ENCODE measurements around the gene GIPC2. TPM values are rescaled to one million over a fixed set of nuclear protein-coding genes. Genes with fewer than 3 reads are reported as not detected.

Gene GIPC2
- total and polyA plus RNA-seq, 9 of the 15 experiments (the other 6 are each of a cell fraction or from before 2014, with no cell fraction given), result 0.01 to 0.05 (median 0.04) TPM; not detected in 3

GRCh38 chr1:78147031-78147430 is 101.3 kb downstream of the GIPC2 start:
- CTCF ChIA-PET (ENCODE audit: low intra/inter-chr PET ratio), result interaction anchor here (0.6 kb wide), 1 partner anchor 259 kb away, joined by 5 read pairs; no protein-coding TSS in a partner anchor
- H3K36me3 ChIP-seq (ENCODE audit: control insufficient read depth, insufficient read depth, low read length), result no peaks in the 10 kb centered on the region
- BruUV-seq (replicated peaks), result no TSS peak
- H3K9me3 ChIP-seq (replicated peaks; ENCODE audit: control insufficient read depth, insufficient read depth, low read depth, low read length), result no peaks in the 10 kb centered on the region
- no peaks in the 10 kb centered on the region for H3K27me3 ChIP-seq (ENCODE audit: control insufficient read depth in 2 of 2, insufficient read depth in 2 of 2, low read length in 2 of 2)
- TF ChIP-seq PHF20 (IDR thresholded peaks at IDR 0.05; ENCODE audit: partially characterized antibody) (no peak), HDGF (IDR thresholded peaks at IDR 0.05) (no peak), ZNF133 (CRISPR knock-in tag; IDR thresholded peaks at IDR 0.05) (no peak), CBX8 (IDR thresholded peaks at IDR 0.05; ENCODE audit: borderline replicate concordance, extremely low read depth, low read depth, low read length, poor library complexity, severe bottlenecking) (no peak), TOE1 (IDR thresholded peaks at IDR 0.05; ENCODE audit: borderline replicate concordance) (no peak), TOE1 (CRISPR knock-in tag; IDR thresholded peaks at IDR 0.05; ENCODE audit: borderline replicate concordance, low read depth) (no peak), STAG1 (CRISPR knock-in tag; IDR thresholded peaks at IDR 0.05; ENCODE audit: borderline replicate concordance) (no peak), GATA2 (CRISPR knock-in tag; IDR thresholded peaks at IDR 0.05) (no peak), U2AF2 (optimal IDR thresholded peaks at IDR 0.05; ENCODE audit: low read depth, low read length) (no peak), ZBTB34 (CRISPR knock-in tag; IDR thresholded peaks at IDR 0.05) (no peak), ESRRB (CRISPR knock-in tag; IDR thresholded peaks at IDR 0.05; ENCODE audit: borderline replicate concordance) (no peak), SNRNP70 (optimal IDR thresholded peaks at IDR 0.05; ENCODE audit: low read depth, low read length) (no peak), ZNF124 (CRISPR knock-in tag; IDR thresholded peaks at IDR 0.05) (no peak), SMAD2 (IDR thresholded peaks at IDR 0.05; ENCODE audit: low read depth, low read length) (no peak), NUFIP1 (IDR thresholded peaks at IDR 0.05; ENCODE audit: partially characterized antibody) (no peak)
- TF ChIP-seq, protein P1, sequence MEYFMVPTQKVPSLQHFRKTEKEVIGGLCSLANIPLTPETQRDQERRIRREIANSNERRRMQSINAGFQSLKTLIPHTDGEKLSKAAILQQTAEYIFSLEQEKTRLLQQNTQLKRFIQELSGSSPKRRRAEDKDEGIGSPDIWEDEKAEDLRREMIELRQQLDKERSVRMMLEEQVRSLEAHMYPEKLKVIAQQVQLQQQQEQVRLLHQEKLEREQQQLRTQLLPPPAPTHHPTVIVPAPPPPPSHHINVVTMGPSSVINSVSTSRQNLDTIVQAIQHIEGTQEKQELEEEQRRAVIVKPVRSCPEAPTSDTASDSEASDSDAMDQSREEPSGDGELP (CRISPR knock-in tag; IDR thresholded peaks at IDR 0.05; ENCODE audit: borderline replicate concordance), result no peak
- H3K79me2 ChIP-seq (ENCODE audit: control insufficient read depth, insufficient read depth, low read length), result no peaks in the 10 kb centered on the region
- H2AFZ ChIP-seq (ENCODE audit: low read depth, low read length), result no peak overlapping the region
- DNase-seq (ENCODE audit: extremely low read depth in 1 of 4, low spot score in 3 of 4) (no peak), ATAC-seq (no peak), FAIRE-seq (no peak)
- WGBS (ENCODE audit: insufficient coverage, low coverage, missing lambda C conversion rate), result 2% methylated on average over 5 of the region's 5 CpGs
- no peak overlapping the region for H3K4me3 ChIP-seq
- POLR2A ChIA-PET, result interaction anchor here (0.6 kb wide), 1 partner anchor 15 kb away, joined by 3 read pairs; no protein-coding TSS in a partner anchor
- in situ Hi-C loops (cut with MboI) (loop anchor here (25.0 kb wide), 1 partner anchor 515 kb away; no protein-coding TSS in a partner anchor), intact Hi-C loops (cut with micrococcal nuclease) (loop anchor here (5.0 kb wide), 1 partner anchor 1205 kb away; no protein-coding TSS in a partner anchor)
- no peaks in the 10 kb centered on the region for H3K9me1 ChIP-seq (ENCODE audit: control insufficient read depth, insufficient read depth, low read length)
- H3K4me1 ChIP-seq (replicated peaks in 1 of 2; ENCODE audit: control insufficient read depth in 2 of 2, insufficient read depth in 2 of 2, low read length in 2 of 2), result no peaks in the 10 kb centered on the region
- H3K4me2 ChIP-seq (ENCODE audit: insufficient read depth, low read length), result no peak overlapping the region
- no peak overlapping the region for H3K9ac ChIP-seq (ENCODE audit: insufficient read depth in 1 of 2, low read depth in 2 of 2, low read length in 2 of 2)
- H4K20me1 ChIP-seq (replicated peaks; ENCODE audit: control insufficient read depth, insufficient read depth, low read length), result no peaks in the 10 kb centered on the region
- H3K27ac ChIP-seq (ENCODE audit: extremely low read depth, low read depth, low read length), result no peak overlapping the region

All from K562 (cell line).